GM18858 (cell line): ENCODE measurements around the gene GPR139.

Source experiments
- ATAC-seq: cut with Tn5 transposase; IDR thresholded peaks from one replicate; pipeline ENCODE4 v1.9.1; 2021; ENCODE audit not compliant: unreplicated experiment

Gene GPR139

GRCh38 chr16:19984135-19984534, 89.6 kb downstream of the GPR139 start:
- ATAC-seq = no peak
